ENCODE data around the gene MYEOV. TPM values are rescaled to one million over a fixed set of nuclear protein-coding genes. Genes with fewer than 3 reads are reported as not detected.

Gene MYEOV
- total and polyA plus RNA-seq, 4 donors = 0.79 to 0.90 TPM; not detected in 2

GRCh38 chr11:69329581-69329980 is 35.6 kb downstream of the MYEOV start:
- H3K4me3 ChIP-seq (ENCODE audit: low read depth in 1 of 3, low read length in 3 of 3) = no peak overlapping the region
- H3K27me3 ChIP-seq (ENCODE audit: control insufficient read depth in 4 of 4, insufficient read depth in 4 of 4, low read length in 3 of 4) = no peaks in the 10 kb centered on the region
- 91% methylated on average over 3 of the region's 3 CpGs for WGBS
- H3K27ac ChIP-seq (ENCODE audit: low read depth in 1 of 2, low read length in 2 of 2) = no peak overlapping the region
- TF ChIP-seq MAX (IDR thresholded peaks at IDR 0.05) (no peak), YY1 (IDR thresholded peaks at IDR 0.05) (no peak), SP1 (IDR thresholded peaks at IDR 0.05) (no peak), RAD21 (IDR thresholded peaks at IDR 0.05) (no peak), FOXA1 (IDR thresholded peaks at IDR 0.05) (no peak), REST (IDR thresholded peaks at IDR 0.05) (no peak)
- no peaks in the 10 kb centered on the region for H3K4me1 ChIP-seq (ENCODE audit: control insufficient read depth in 4 of 4, insufficient read depth in 4 of 4, low read length in 3 of 4)
- no peaks in the 10 kb centered on the region for H3K36me3 ChIP-seq (ENCODE audit: control insufficient read depth in 4 of 4, insufficient read depth in 3 of 4, low read depth in 1 of 4, low read length in 3 of 4)
- DNase-seq (ENCODE audit: low spot score) = no peak
- H3K9me3 ChIP-seq (ENCODE audit: control insufficient read depth in 4 of 4, low read length in 3 of 4) = no peaks in the 10 kb centered on the region
- no peak overlapping the region for H3K9ac ChIP-seq (ENCODE audit: low read depth in 1 of 2, low read length in 2 of 2)

GRCh38 chr11:69330330-69330729 is 36.4 kb downstream of the MYEOV start:
- WGBS = 85% methylated on average over 4 of the region's 4 CpGs
- H3K27me3 ChIP-seq (ENCODE audit: control insufficient read depth in 4 of 4, insufficient read depth in 4 of 4, low read length in 3 of 4) = no peaks in the 10 kb centered on the region
- H3K27ac ChIP-seq (ENCODE audit: low read depth in 1 of 2, low read length in 2 of 2) = no peak overlapping the region
- no peak for DNase-seq (ENCODE audit: low spot score)
- no peaks in the 10 kb centered on the region for H3K4me1 ChIP-seq (ENCODE audit: control insufficient read depth in 4 of 4, insufficient read depth in 4 of 4, low read length in 3 of 4)
- no peaks in the 10 kb centered on the region for H3K36me3 ChIP-seq (ENCODE audit: control insufficient read depth in 4 of 4, insufficient read depth in 3 of 4, low read depth in 1 of 4, low read length in 3 of 4)
- H3K9me3 ChIP-seq (ENCODE audit: control insufficient read depth in 4 of 4, low read length in 3 of 4) = no peaks in the 10 kb centered on the region
- H3K4me3 ChIP-seq (ENCODE audit: low read depth in 1 of 3, low read length in 3 of 3) = no peak overlapping the region
- TF ChIP-seq HNF4G (IDR thresholded peaks at IDR 0.05) = no peak
- no peak for TF ChIP-seq ZBTB33 (IDR thresholded peaks at IDR 0.05)
- TF ChIP-seq FOXA2 (IDR thresholded peaks at IDR 0.05) = no peak
- TF ChIP-seq REST (IDR thresholded peaks at IDR 0.05) = no peak
- no peak overlapping the region for H3K9ac ChIP-seq (ENCODE audit: low read depth in 1 of 2, low read length in 2 of 2)
